ENCODE measurements around the gene ANKRD33.

ANKRD33 gene

GRCh38 chr12:51905471-51906429 lies 17.8 kb downstream of the ANKRD33 start:
- no peak for FAIRE-seq

- no peak for FAIRE-seq
Observed at GRCh38 chr12:51906430-51907082, 18.7 kb downstream of the ANKRD33 start.

DNA sequence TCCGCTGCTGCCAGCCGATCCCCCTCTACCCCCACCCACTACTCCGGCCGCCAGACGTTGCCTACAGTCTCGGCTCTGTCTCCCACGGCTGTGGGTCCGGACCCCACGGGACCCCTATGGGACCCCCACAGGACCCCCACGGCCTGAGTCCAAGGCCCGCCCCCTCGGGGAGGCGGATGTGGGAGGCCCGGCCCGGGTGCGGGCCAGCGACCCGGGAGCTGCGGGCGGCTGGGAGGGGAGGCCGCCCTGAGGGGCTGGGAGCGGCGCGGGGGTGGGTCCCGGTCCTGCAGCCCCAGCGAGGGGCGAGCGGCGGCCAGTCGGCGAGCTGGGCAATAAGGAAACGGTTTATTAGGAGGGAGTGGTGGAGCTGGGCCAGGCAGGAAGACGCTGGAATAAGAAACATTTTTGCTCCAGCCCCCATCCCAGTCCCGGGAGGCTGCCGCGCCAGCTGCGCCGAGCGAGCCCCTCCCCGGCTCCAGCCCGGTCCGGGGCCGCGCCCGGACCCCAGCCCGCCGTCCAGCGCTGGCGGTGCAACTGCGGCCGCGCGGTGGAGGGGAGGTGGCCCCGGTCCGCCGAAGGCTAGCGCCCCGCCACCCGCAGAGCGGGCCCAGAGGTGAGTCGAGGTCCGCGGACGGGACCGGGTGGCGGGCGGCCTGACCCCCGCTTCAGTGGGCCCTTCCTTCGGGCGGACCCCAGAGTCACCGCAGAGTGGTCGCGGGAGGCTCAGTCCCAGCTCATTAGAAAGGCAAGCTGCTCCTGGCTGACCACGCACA lies 19.4 kb downstream of the ANKRD33 start, which contains the start of gene ACVRL1:
Gene ACVRL1, plus strand, starts transcription at position 422 of the 773 bp plus-strand sequence. CDS start 4,971 bp downstream, outside the sequence.
- FAIRE-seq: no peak

DNA sequence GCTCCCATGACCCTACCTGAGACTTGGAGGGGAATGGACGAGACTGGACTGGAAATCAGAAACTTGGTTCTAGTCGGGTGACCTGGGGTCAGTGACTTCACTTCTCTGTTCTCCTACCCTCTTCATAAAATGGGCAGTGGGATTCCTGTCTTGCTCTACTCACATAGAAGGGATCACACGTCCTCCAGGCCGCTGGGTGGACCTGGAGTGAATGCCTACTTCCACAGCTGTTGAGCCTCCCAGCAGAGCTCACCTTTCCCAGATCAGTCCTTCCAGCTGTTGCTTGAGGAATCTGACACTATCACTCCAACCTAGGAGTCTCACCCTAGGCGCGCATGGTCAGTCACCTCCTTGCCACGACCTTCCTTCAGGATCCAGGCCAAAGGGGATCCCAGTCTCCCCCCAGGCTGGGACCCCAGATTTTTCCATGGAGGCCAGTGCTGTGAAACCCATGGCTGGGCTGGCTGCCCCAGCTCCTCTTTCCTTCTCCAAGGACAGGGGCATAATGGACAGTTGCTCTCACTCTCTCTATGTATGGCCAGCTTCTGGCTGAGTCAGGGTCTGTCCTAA lies 20.0 kb downstream of the ANKRD33 start:
- FAIRE-seq: no peak

DNA sequence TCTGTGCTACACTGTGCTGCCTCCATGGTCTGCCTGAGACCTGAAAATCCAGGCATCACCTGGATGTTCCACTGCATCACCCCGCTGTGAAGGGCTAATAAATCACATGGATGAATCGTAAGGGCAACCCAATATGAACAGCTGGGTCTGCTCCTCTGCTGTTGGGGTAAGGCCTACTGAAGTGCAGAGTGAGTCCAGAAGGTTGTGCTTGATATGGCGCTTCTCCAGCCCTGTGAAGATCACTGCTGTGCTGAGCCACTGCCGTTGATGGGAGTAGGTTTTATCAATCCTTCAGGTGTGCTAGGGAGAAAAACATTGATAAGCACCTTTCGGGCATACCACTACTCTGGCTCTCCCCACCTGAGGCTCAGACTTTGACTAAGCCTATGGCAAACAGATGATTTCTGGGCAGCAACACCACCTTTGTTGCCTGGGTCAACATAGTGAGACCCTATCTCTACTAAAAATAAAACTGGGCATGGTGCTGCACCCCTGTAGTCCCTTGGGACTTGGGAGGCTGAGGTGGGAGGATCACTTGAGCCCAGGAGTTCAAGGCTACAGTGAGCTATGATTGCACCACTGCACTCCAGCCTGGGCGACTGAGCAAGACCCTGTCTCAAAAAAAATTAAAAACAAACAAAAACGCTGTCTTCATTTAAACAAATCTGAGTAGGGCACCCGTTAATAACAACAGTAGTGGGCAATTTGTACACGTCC lies 21.1 kb downstream of the ANKRD33 start:
- FAIRE-seq: no peak

DNA sequence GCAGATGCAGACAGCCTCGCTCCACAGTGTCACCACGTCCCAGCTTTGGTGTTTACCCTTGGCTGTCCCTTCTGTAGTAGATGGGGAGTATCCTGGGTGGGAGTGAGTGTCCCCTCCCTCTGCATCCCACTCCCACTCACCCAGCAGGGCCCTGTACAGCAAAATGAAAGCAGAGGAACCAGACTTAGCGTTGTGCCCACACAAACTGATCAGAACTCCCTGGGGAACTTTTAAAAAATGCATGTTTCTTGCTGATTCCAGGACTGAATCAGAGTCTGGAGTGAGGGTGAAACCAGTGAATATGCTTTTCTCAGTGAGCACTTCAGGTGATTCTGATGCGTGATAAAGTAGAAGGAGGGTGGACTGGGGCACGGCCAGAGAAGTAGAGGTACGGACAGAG lies 22.3 kb downstream of the ANKRD33 start:
- FAIRE-seq: no peak

GRCh38 chr12:51910691-51911090 lies 22.8 kb downstream of the ANKRD33 start:
- FAIRE-seq: no peak

DNA sequence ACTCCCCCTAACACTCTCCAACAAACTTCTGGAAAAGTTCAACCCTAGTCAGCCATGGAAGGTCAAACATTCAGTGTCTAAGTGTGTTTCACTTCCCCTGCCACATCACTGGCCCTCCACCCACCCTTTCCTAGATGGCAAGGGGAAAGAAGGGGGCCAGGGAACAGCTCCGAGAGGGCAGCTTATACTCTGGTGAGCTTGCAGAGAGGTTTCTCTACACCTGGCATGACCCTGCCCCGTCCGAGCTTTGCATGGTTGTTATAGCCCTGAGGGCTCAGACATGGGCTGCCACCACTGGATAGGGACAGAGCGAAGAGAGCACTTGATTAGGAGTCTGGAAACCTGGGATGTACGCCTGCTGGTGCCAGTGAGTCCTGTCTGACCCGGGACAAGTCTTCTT lies 23.4 kb downstream of the ANKRD33 start:
- FAIRE-seq: no peak

- no peak for FAIRE-seq
Observed at GRCh38 chr12:51911788-51912711, 24.1 kb downstream of the ANKRD33 start.

- no peak for FAIRE-seq
Observed at GRCh38 chr12:51913071-51914033, 25.4 kb downstream of the ANKRD33 start.

GRCh38 chr12:51914034-51914923 lies 26.4 kb downstream of the ANKRD33 start:
- no peak for FAIRE-seq

- no peak for FAIRE-seq
Observed at GRCh38 chr12:51915003-51915625, 27.2 kb downstream of the ANKRD33 start.

DNA sequence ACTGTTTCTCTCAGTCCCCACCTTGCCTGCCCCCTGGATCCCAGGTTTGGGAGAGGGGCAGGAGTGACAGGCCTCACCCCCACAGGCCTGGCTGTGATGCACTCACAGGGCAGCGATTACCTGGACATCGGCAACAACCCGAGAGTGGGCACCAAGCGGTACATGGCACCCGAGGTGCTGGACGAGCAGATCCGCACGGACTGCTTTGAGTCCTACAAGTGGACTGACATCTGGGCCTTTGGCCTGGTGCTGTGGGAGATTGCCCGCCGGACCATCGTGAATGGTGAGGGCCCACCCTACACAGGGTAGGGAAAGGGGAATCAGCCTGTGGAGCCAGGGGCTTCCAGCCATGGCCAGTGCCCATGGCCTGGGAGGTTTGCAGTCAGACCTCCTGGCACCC lies 28.0 kb downstream of the ANKRD33 start:
- no peak for FAIRE-seq

DNA sequence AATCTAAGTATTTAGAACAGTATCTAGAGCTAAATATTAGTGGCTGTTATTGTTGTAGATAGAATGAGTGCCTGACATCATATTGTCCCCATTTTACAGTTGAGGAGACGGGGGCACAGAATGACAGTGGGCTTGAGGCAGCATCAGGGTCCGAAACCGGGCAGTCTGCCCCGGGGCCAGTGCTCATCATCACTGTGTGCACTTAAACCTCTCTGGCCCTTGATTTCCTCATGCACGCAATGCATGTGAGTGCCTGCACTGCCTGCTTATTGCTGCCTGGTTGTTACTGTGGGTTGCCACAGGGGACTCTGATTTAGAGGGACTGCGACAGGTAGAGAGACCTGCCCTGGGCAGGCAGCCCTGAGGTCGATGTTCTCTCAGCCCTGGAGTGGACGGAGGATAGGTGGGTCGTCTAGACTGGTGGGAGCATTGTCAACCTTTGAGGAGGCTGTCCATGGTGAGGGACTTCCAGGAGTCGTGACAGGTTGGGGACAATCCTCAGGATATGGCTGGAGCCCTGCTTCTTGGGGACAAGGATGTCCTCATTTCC lies 29.2 kb downstream of the ANKRD33 start:
- no peak for FAIRE-seq

DNA sequence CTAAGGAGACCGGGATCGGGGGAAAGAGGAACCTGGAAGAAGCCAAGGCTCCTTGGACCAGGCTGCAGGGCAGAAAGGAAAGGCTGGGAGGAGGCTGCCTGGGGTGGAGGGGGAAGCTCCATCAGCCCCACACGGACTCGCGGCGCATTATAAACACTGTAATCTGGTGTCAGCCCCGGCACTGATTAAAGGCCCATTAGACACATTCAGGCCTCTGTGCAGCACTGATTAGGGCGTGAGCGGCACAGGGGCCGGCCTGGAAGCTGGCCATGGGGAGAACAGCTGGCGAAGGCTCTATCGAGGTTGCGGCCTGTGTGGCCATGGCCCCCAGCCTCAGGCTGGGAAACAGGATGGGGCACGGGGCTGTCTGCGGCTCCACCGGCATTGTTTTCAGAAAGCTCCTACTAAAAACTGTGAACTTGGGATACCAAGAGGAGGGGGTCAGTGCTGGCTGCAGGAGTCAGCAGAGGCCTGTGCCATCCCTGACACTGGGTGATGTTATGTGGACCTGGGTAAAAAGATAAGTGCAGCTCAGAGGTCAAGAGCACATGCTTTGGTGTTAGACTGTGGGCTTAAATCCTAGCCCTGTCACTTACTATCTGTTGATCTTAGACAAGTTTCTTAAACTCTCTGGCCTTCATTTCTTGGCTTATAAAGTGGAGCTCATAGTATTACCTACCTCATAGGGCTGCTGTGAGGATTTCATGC lies 30.0 kb downstream of the ANKRD33 start:
- FAIRE-seq: no peak

- FAIRE-seq: no peak
Observed at GRCh38 chr12:51920046-51920445, 32.1 kb downstream of the ANKRD33 start.
